IPS-20b (cell line): ENCODE measurements around the gene TINCR.
"Not testable (repeated sequence)": the region's sequence is repeated elsewhere in the genome, so short reads cannot be mapped to it uniquely, and the experiment has no call there.

Source experiments
- H3K27ac ChIP-seq: one replicate; pipeline ENCODE4 v1.5.1; 2013; ENCODE audit warnings: low read length
- H3K27me3 ChIP-seq: 2 replicates; pipeline ENCODE4 v1.6.1; 2013; ENCODE audit warnings: mild to moderate bottlenecking, low read length, inconsistent platforms; ENCODE audit not compliant: insufficient read depth
- H3K36me3 ChIP-seq: 2 replicates; pipeline ENCODE4 v1.6.1; 2013; ENCODE audit warnings: low read depth, mild to moderate bottlenecking, inconsistent platforms, low read length, moderate library complexity; ENCODE audit not compliant: insufficient read depth
- H3K4me1 ChIP-seq: 2 replicates; pipeline ENCODE4 v1.6.1; 2013; ENCODE audit warnings: mild to moderate bottlenecking, control low read depth, inconsistent platforms, low read length, moderate library complexity; ENCODE audit not compliant: insufficient read depth
- H3K4me3 ChIP-seq: 2 replicates; pipeline ENCODE4 v1.5.1; 2013; ENCODE audit warnings: mild to moderate bottlenecking, low read length, inconsistent platforms
- H3K9ac ChIP-seq: 2 replicates; pipeline ENCODE4 v1.6.1; 2013; ENCODE audit warnings: low read depth, mild to moderate bottlenecking, inconsistent platforms, low read length, moderate library complexity
- H3K9me3 ChIP-seq: 2 replicates; pipeline ENCODE4 v1.6.1; 2013; ENCODE audit warnings: mild to moderate bottlenecking, low read depth, low read length, inconsistent platforms; ENCODE audit not compliant: insufficient read depth

Gene TINCR

GRCh38 chr19:5567360-5567969 lies at the start of gene TINCR:
TINCR (minus strand) TSS chr19:5567953.
- Histone ChIP-seq H3K4me3 (peak within 1 kb of the TSS; percentile 46; the same call in 1 of the 2 replicates), H3K27me3 (peaks cover 25% of the 10 kb centered on the region)

GRCh38 chr19:5617080-5617479 lies 49.3 kb upstream of the TINCR start:
- H3K9ac ChIP-seq: no peak overlapping the region
- no peak overlapping the region for H3K27ac ChIP-seq
- no peak overlapping the region for H3K4me3 ChIP-seq
- H3K9me3 ChIP-seq: no peaks in the 10 kb centered on the region
- H3K36me3 ChIP-seq: peaks cover 90% of the 10 kb centered on the region
- no peaks in the 10 kb centered on the region for H3K27me3 ChIP-seq
- H3K4me1 ChIP-seq: peaks cover 5% of the 10 kb centered on the region

More at GRCh38 chr19:5567360-5567969, at the start of gene TINCR:
- Histone ChIP-seq H3K4me1 (no peaks in the 10 kb centered on the region), H3K9me3 (no peaks in the 10 kb centered on the region), H3K27ac (no peak within 1 kb of the TSS), H3K9ac (no peak within 1 kb of the TSS), H3K36me3 (no peaks in the 10 kb centered on the region)

- Histone ChIP-seq H3K9ac (no peak overlapping the region), H3K4me3 (no peak overlapping the region), H3K4me1 (no peaks in the 10 kb centered on the region; the same call in 1 of the 2 replicates), H3K27ac (no peak overlapping the region), H3K36me3 (peaks cover 92% of the 10 kb centered on the region), H3K9me3 (no peaks in the 10 kb centered on the region), H3K27me3 (no peaks in the 10 kb centered on the region)
Measured at GRCh38 chr19:5615756-5616327, 48.1 kb upstream of the TINCR start.

- no peaks in the 10 kb centered on the region for H3K4me1 ChIP-seq
- H3K9me3 ChIP-seq: no peaks in the 10 kb centered on the region
- no peaks in the 10 kb centered on the region for H3K27me3 ChIP-seq
- no peak overlapping the region for H3K4me3 ChIP-seq
- H3K36me3 ChIP-seq: peaks cover 93% of the 10 kb centered on the region
- H3K27ac ChIP-seq: no peak overlapping the region
- H3K9ac ChIP-seq: no peak overlapping the region
Measured at GRCh38 chr19:5612891-5613865, 45.4 kb upstream of the TINCR start.

- Histone ChIP-seq H3K36me3 (peaks cover 91% of the 10 kb centered on the region), H3K4me3 (no peak overlapping the region), H3K9ac (no peak overlapping the region), H3K27me3 (no peaks in the 10 kb centered on the region), H3K27ac (no peak overlapping the region), H3K4me1 (no peaks in the 10 kb centered on the region), H3K9me3 (no peaks in the 10 kb centered on the region)
Measured at GRCh38 chr19:5609881-5610448, 42.2 kb upstream of the TINCR start.

GRCh38 chr19:5608766-5609165 lies 41.0 kb upstream of the TINCR start:
- H3K4me3 ChIP-seq, H3K9me3 ChIP-seq, H3K27ac ChIP-seq, H3K4me1 ChIP-seq, H3K27me3 ChIP-seq, H3K9ac ChIP-seq: not testable (repeated sequence)
- peaks cover 91% of the 10 kb centered on the region for H3K36me3 ChIP-seq

GRCh38 chr19:5608291-5608690 lies 40.5 kb upstream of the TINCR start:
- no peak overlapping the region for H3K9ac ChIP-seq
- H3K4me3 ChIP-seq: no peak overlapping the region
- H3K9me3 ChIP-seq: no peaks in the 10 kb centered on the region
- H3K27me3 ChIP-seq: no peaks in the 10 kb centered on the region
- no peaks in the 10 kb centered on the region for H3K4me1 ChIP-seq
- H3K27ac ChIP-seq: no peak overlapping the region
- H3K36me3 ChIP-seq: peaks cover 91% of the 10 kb centered on the region

GRCh38 chr19:5607318-5608275 lies 39.8 kb upstream of the TINCR start:
- no peaks in the 10 kb centered on the region for H3K4me1 ChIP-seq
- H3K9ac ChIP-seq: no peak overlapping the region
- no peak overlapping the region for H3K27ac ChIP-seq
- H3K27me3 ChIP-seq: no peaks in the 10 kb centered on the region
- H3K9me3 ChIP-seq: no peaks in the 10 kb centered on the region
- H3K4me3 ChIP-seq: no peak overlapping the region
- H3K36me3 ChIP-seq: peaks cover 91% of the 10 kb centered on the region

- Histone ChIP-seq H3K9ac (no peak overlapping the region), H3K36me3 (peaks cover 93% of the 10 kb centered on the region), H3K4me3 (no peak overlapping the region), H3K9me3 (no peaks in the 10 kb centered on the region), H3K4me1 (no peaks in the 10 kb centered on the region), H3K27ac (no peak overlapping the region), H3K27me3 (no peaks in the 10 kb centered on the region)
Measured at GRCh38 chr19:5605362-5605761, 37.6 kb upstream of the TINCR start.

GRCh38 chr19:5603626-5604025 lies 35.9 kb upstream of the TINCR start:
- no peak overlapping the region for H3K4me3 ChIP-seq
- no peaks in the 10 kb centered on the region for H3K9me3 ChIP-seq
- no peak overlapping the region for H3K9ac ChIP-seq
- no peak overlapping the region for H3K27ac ChIP-seq
- no peaks in the 10 kb centered on the region for H3K27me3 ChIP-seq
- H3K4me1 ChIP-seq: no peaks in the 10 kb centered on the region
- peaks cover 93% of the 10 kb centered on the region for H3K36me3 ChIP-seq

GRCh38 chr19:5600797-5601196 lies 33.0 kb upstream of the TINCR start:
- no peaks in the 10 kb centered on the region for H3K9me3 ChIP-seq
- H3K36me3 ChIP-seq: peaks cover 94% of the 10 kb centered on the region
- H3K27ac ChIP-seq: no peak overlapping the region
- H3K27me3 ChIP-seq: no peaks in the 10 kb centered on the region
- no peak overlapping the region for H3K4me3 ChIP-seq
- H3K9ac ChIP-seq: no peak overlapping the region
- H3K4me1 ChIP-seq: no peaks in the 10 kb centered on the region
